HCT116 (cell line): ENCODE data around the gene KLK8. TPM values are rescaled to one million over a fixed set of nuclear protein-coding genes. Genes with fewer than 3 reads are reported as not detected.

ENCODE experiments used
- ATAC-seq: fragments of 200-7000 bp; cut with Tn5 transposase; 2 replicates; pipeline ENCODE4 v1.9.1; 2020; ENCODE audit warnings: mild to moderate bottlenecking, moderate library complexity
- BruUV-seq: library from RNA; stranded (reverse); fragments of 400-500 nt; replicated peaks from 2 replicates; lab custom pipeline; 2021; lab: Mats Ljungman, UMichigan
- CTCF ChIA-PET: fragments of 300-600 bp; sonication (Branson Sonifier 250); formaldehyde crosslinking; loops from one replicate; lab custom pipeline; 2021; ENCODE audit warnings: antibody characterized with exemption; lab: Charles Lee
- POLR2A ChIA-PET: fragments of 300-600, 350-600 bp; sonication (Branson Sonifier 250); formaldehyde crosslinking; loops from one replicate; lab custom pipeline; 2021; ENCODE audit warnings: antibody characterized with exemption; lab: Charles Lee
- RAD21 ChIA-PET, 2 experiments: fragments of 300-600 bp; sonication (Branson Sonifier 250); formaldehyde crosslinking; loops; one replicate each; lab custom pipeline; 2023; ENCODE audit warnings: low total read pairs in 2 of 2; ENCODE audit not compliant: uncharacterized antibody in 2 of 2, unreplicated experiment in 2 of 2, low non-redundant PET in 1 of 2; lab: Charles Lee
- DNase-seq: peaks from one replicate; pipeline ENCODE4 v3.0.0-alpha.2; 2010; ENCODE audit warnings: low read depth, low spot score
- H2AFZ ChIP-seq: fragments of 200-600 bp; shearing (Covaris generic), sonication (generic); 2 replicates; pipeline ENCODE4 v1.6.1; 2017; ENCODE audit warnings: low read depth, mixed run types, mixed read lengths, antibody characterized with exemption, low read length; ENCODE audit not compliant: poor library complexity, severe bottlenecking
- H3K27ac ChIP-seq: 2 replicates; pipeline ENCODE4 v1.5.1; 2012; ENCODE audit warnings: low read depth, low read length
- H3K27me3 ChIP-seq: fragments of 200-600 bp; sonication (generic); 2 replicates; pipeline ENCODE4 v1.6.1; 2016; ENCODE audit warnings: mixed run types, low read length, mixed read lengths; ENCODE audit not compliant: insufficient read depth
- H3K36me3 ChIP-seq, 2 experiments: fragments of 200-500 bp in 1 of 2; fragments of 200-600 bp in 1 of 2; sonication (Bioruptor generic) in 1 of 2; sonication (generic) in 1 of 2; 2 replicates each; pipeline versions ENCODE4 v1.5.1 to v1.6.1; 2014 to 2016; ENCODE audit warnings: low read length in 2 of 2, inconsistent platforms in 1 of 2, mixed read lengths in 1 of 2, mixed run types in 1 of 2; ENCODE audit not compliant: insufficient read depth in 2 of 2, control insufficient read depth in 1 of 2
- H3K4me1 ChIP-seq, 2 experiments: fragments of 200-600 bp in 1 of 2; sonication (generic) in 1 of 2; 2 replicates each; pipeline versions ENCODE4 v1.5.1 to v1.6.1; 2012 to 2017; ENCODE audit warnings: low read length in 2 of 2, inconsistent platforms in 1 of 2, mild to moderate bottlenecking in 1 of 2, mixed read lengths in 1 of 2, mixed run types in 1 of 2, moderate library complexity in 1 of 2; ENCODE audit not compliant: insufficient read depth in 2 of 2, control insufficient read depth in 1 of 2
- H3K4me2 ChIP-seq: fragments of 200-600 bp; sonication (generic); 2 replicates; pipeline ENCODE4 v1.6.1; 2017; ENCODE audit warnings: mixed run types, low read length, mixed read lengths
- H3K4me3 ChIP-seq, 2 experiments: fragments of 200-600 bp in 1 of 2; sonication (generic) in 1 of 2; replicated peaks in 1 of 2; 2 replicates each; pipeline ENCODE4 v1.5.1; 2011 to 2016; ENCODE audit warnings: low read length in 2 of 2, control low read depth in 1 of 2, low read depth in 1 of 2, mild to moderate bottlenecking in 1 of 2, mixed read lengths in 1 of 2, mixed run types in 1 of 2
- H3K79me2 ChIP-seq: fragments of 200-600 bp; sonication (generic); 2 replicates; pipeline ENCODE4 v1.6.1; 2017; ENCODE audit warnings: mild to moderate bottlenecking, mixed run types, low read length, moderate library complexity, mixed read lengths; ENCODE audit not compliant: insufficient read depth
- H3K9ac ChIP-seq: fragments of 200-600 bp; sonication (generic); 2 replicates; pipeline ENCODE4 v1.6.1; 2016; ENCODE audit warnings: low read length, mixed read lengths
- H3K9me2 ChIP-seq: fragments of 200-600 bp; sonication (generic), shearing (Covaris generic); 2 replicates; pipeline ENCODE4 v1.6.1; 2017; ENCODE audit warnings: mixed run types, mild to moderate bottlenecking, moderate library complexity; ENCODE audit not compliant: insufficient read depth
- H3K9me3 ChIP-seq, 2 experiments: fragments of 200-500 bp in 1 of 2; fragments of 200-600 bp in 1 of 2; sonication (Bioruptor generic) in 1 of 2; sonication (generic) in 1 of 2; 2 replicates each; pipeline ENCODE4 v1.6.1; 2014 to 2017; ENCODE audit warnings: low read length in 2 of 2, mixed read lengths in 2 of 2, inconsistent platforms in 1 of 2, low read depth in 1 of 2, mild to moderate bottlenecking in 1 of 2, mixed run types in 1 of 2, moderate library complexity in 1 of 2; ENCODE audit not compliant: control insufficient read depth in 1 of 2, insufficient read depth in 1 of 2
- H4K20me1 ChIP-seq: fragments of 200-600 bp; sonication (generic), shearing (Covaris generic); 2 replicates; pipeline ENCODE4 v1.6.1; 2017; ENCODE audit warnings: mixed run types, mild to moderate bottlenecking, moderate library complexity; ENCODE audit not compliant: insufficient read depth
- ATF3 ChIP-seq: IDR thresholded peaks from 2 replicates; pipeline ENCODE4 v1.6.1; 2012
- CBX3 ChIP-seq: IDR thresholded peaks from 2 replicates; pipeline ENCODE4 v1.6.1; 2012; ENCODE audit warnings: low read depth
- CEBPB ChIP-seq: IDR thresholded peaks from 2 replicates; pipeline ENCODE4 v1.6.1; 2012; ENCODE audit warnings: low read depth
- EGR1 ChIP-seq: IDR thresholded peaks from 2 replicates; pipeline ENCODE4 v1.6.1; 2012; ENCODE audit warnings: low read depth
- ELF1 ChIP-seq: IDR thresholded peaks from 2 replicates; pipeline ENCODE4 v1.6.1; 2012; ENCODE audit warnings: low read depth, borderline replicate concordance
- EZH2 ChIP-seq: fragments of 200-600 bp; sonication (generic); IDR thresholded peaks from 2 replicates; pipeline ENCODE4 v1.6.1; 2017; ENCODE audit warnings: antibody characterized with exemption, mixed run types
- EZH2phosphoT487 ChIP-seq: fragments of 200-600 bp; IDR thresholded peaks from 2 replicates; pipeline ENCODE4 v1.6.1; 2018; ENCODE audit warnings: antibody characterized with exemption, borderline replicate concordance
- FOSL1 ChIP-seq: IDR thresholded peaks from 2 replicates; pipeline ENCODE4 v1.6.1; 2012; ENCODE audit warnings: low read depth
- JUND ChIP-seq: IDR thresholded peaks from 2 replicates; pipeline ENCODE4 v1.6.1; 2012
- MAX ChIP-seq: IDR thresholded peaks from 2 replicates; pipeline ENCODE4 v1.6.1; 2012
- POLR2A ChIP-seq: IDR thresholded peaks from 2 replicates; pipeline ENCODE4 v1.7.0; 2011; ENCODE audit warnings: borderline replicate concordance; ENCODE audit not compliant: insufficient read depth, insufficient read length; ENCODE audit errors: extremely low read depth
- RAD21 ChIP-seq: IDR thresholded peaks from 2 replicates; pipeline ENCODE4 v1.6.1; 2012; ENCODE audit warnings: low read depth, mild to moderate bottlenecking
- SP1 ChIP-seq: IDR thresholded peaks from 2 replicates; pipeline ENCODE4 v1.6.1; 2012; ENCODE audit warnings: low read depth
- TCF7L2 ChIP-seq: IDR thresholded peaks from 2 replicates; pipeline ENCODE4 v1.7.0; 2011; ENCODE audit warnings: borderline replicate concordance, inconsistent platforms; ENCODE audit not compliant: insufficient read depth, insufficient read length; ENCODE audit errors: extremely low read depth
- YY1 ChIP-seq: IDR thresholded peaks from 2 replicates; pipeline ENCODE4 v1.6.1; 2011; ENCODE audit warnings: low read length, low read depth, moderate library complexity, mild to moderate bottlenecking; ENCODE audit not compliant: insufficient replicate concordance; ENCODE audit errors: extremely low read depth
- ZBTB33 ChIP-seq: IDR thresholded peaks from 2 replicates; pipeline ENCODE4 v1.6.1; 2011; ENCODE audit warnings: mild to moderate bottlenecking, low read length, moderate library complexity; ENCODE audit not compliant: insufficient replicate concordance; ENCODE audit errors: extremely low read depth
- ZFX ChIP-seq: fragments of 450-650 bp; IDR thresholded peaks from 2 replicates; pipeline ENCODE4 v1.6.1; 2017
- ZNF274 ChIP-seq: fragments of 200-500 bp; sonication (Bioruptor generic); IDR thresholded peaks from 2 replicates; pipeline ENCODE4 v1.6.1; 2014; ENCODE audit warnings: mild to moderate bottlenecking, low read depth, low read length, inconsistent platforms
- intact Hi-C: fragments of 100-400 bp; cut with micrococcal nuclease; formaldehyde crosslinking; loops from 2 replicates; pipeline ENCODE4 v1.10.0; 2022
- total RNA-seq: library from RNA; stranded (reverse); gene quantifications from one replicate; pipeline ENCODE4 v1.2.1, GENCODE V29; 2021; ENCODE audit not compliant: unreplicated experiment

The KLK8 gene
- total RNA-seq, 1 experiment from 2014 or later: 92.8 TPM

- Histone ChIP-seq H2AFZ (no peak overlapping the region), H3K79me2 (no peaks in the 10 kb centered on the region), H3K9me3 (no peaks in the 10 kb centered on the region), H4K20me1 (no peaks in the 10 kb centered on the region), H3K4me3 (no peak overlapping the region), H3K9me2 (no peaks in the 10 kb centered on the region), H3K27ac (no peak overlapping the region), H3K36me3 (no peaks in the 10 kb centered on the region), H3K9ac (no peak overlapping the region), H3K4me1 (peaks cover 5 to 17% of the 10 kb centered on the region in 2 experiments; a peak in 3 of 4 replicates), H3K27me3 (no peaks in the 10 kb centered on the region), H3K4me2 (0 out of 2 replicates have a peak overlapping the region, but pooled peaks have one; percentile 8)
- DNase-seq (no peak), ATAC-seq (no peak)
- TF ChIP-seq YY1 (no peak), JUND (no peak), ZNF274 (no peak), CEBPB (no peak), TCF7L2 (no peak), EZH2 (no peak), ELF1 (no peak), RAD21 (no peak)
- ChIA-PET POLR2A (no interaction called here), RAD21 (no interaction called here), CTCF (interaction anchor here (1.5 kb wide), 1 partner anchor 9 kb away, joined by 6 read pairs; no protein-coding TSS in a partner anchor)
- no TSS peak for BruUV-seq
- intact Hi-C loops: no loop called here
Measured at GRCh38 chr19:51025809-51026553, 24.6 kb upstream of the KLK8 start.

GRCh38 chr19:51025401-51025800, 24.0 kb upstream of the KLK8 start:
- Histone ChIP-seq H4K20me1 (no peaks in the 10 kb centered on the region), H3K27me3 (no peaks in the 10 kb centered on the region), H2AFZ (no peak overlapping the region), H3K4me3 (no peak overlapping the region), H3K4me2 (no peak overlapping the region), H3K4me1 (peaks cover 6 to 23% of the 10 kb centered on the region in 2 experiments; a peak in 3 of 4 replicates), H3K9ac (no peak overlapping the region), H3K9me2 (no peaks in the 10 kb centered on the region), H3K36me3 (no peaks in the 10 kb centered on the region), H3K9me3 (no peaks in the 10 kb centered on the region), H3K79me2 (no peaks in the 10 kb centered on the region), H3K27ac (no peak overlapping the region)
- CTCF ChIA-PET: interaction anchor here (1.5 kb wide), 1 partner anchor 8 kb away, joined by 6 read pairs; no protein-coding TSS in a partner anchor
- RAD21 ChIA-PET: no interaction called here
- ATAC-seq: no peak
- intact Hi-C loops: no loop called here
- no TSS peak for BruUV-seq
- POLR2A ChIA-PET: no interaction called here
- no peak for DNase-seq
- TF ChIP-seq ATF3: no peak
- TF ChIP-seq ZBTB33: no peak
- no peak for TF ChIP-seq FOSL1
- no peak for TF ChIP-seq EZH2phosphoT487
- TF ChIP-seq EZH2: no peak
- no peak for TF ChIP-seq MAX
- no peak for TF ChIP-seq SP1
- TF ChIP-seq ELF1: no peak
- TF ChIP-seq POLR2A: no peak
- TF ChIP-seq EGR1: no peak
- no peak for TF ChIP-seq RAD21
- no peak for TF ChIP-seq CEBPB
- no peak for TF ChIP-seq ZFX
- TF ChIP-seq TCF7L2: no peak
- no peak for TF ChIP-seq YY1
- no peak for TF ChIP-seq CBX3
- no peak for TF ChIP-seq JUND
- TF ChIP-seq ZNF274: no peak
